GM18508 (cell line): Measurements from ENCODE around the gene XPO4.
"Not testable (repeated sequence)": the region's sequence is repeated elsewhere in the genome, so short reads cannot be mapped to it uniquely, and the experiment has no call there.

Experiments used
- ATAC-seq: cut with Tn5 transposase; IDR thresholded peaks from one replicate; pipeline ENCODE4 v1.9.1; 2021; ENCODE audit warnings: moderate number of reproducible peaks; ENCODE audit not compliant: insufficient read depth, unreplicated experiment

Gene XPO4

GRCh38 chr13:20891768-20892167 is 10.8 kb downstream of the XPO4 start:
- ATAC-seq: no peak

- ATAC-seq: no peak
Observed at GRCh38 chr13:20891034-20891433, 11.5 kb downstream of the XPO4 start.

- ATAC-seq: not testable (repeated sequence)
Observed at GRCh38 chr13:20890540-20890939, 12.0 kb downstream of the XPO4 start.

- no peak for ATAC-seq
Observed at GRCh38 chr13:20882206-20882605, 20.3 kb downstream of the XPO4 start.

- no peak for ATAC-seq
Observed at GRCh38 chr13:20877902-20878301, 24.6 kb downstream of the XPO4 start.

GRCh38 chr13:20876802-20877201 is 25.7 kb downstream of the XPO4 start:
- not testable (repeated sequence) for ATAC-seq

- ATAC-seq: not testable (repeated sequence)
Observed at GRCh38 chr13:20874439-20874838, 28.1 kb downstream of the XPO4 start.

GRCh38 chr13:20873348-20873747 is 29.2 kb downstream of the XPO4 start:
- ATAC-seq: no peak

- no peak for ATAC-seq
Observed at GRCh38 chr13:20870829-20871228, 31.7 kb downstream of the XPO4 start.

- ATAC-seq: no peak
Observed at GRCh38 chr13:20869540-20869939, 33.0 kb downstream of the XPO4 start.

GRCh38 chr13:20867408-20867807 is 35.1 kb downstream of the XPO4 start:
- no peak for ATAC-seq

GRCh38 chr13:20861666-20862065 is 40.9 kb downstream of the XPO4 start:
- not testable (repeated sequence) for ATAC-seq

- no peak for ATAC-seq
Observed at GRCh38 chr13:20860844-20861243, 41.7 kb downstream of the XPO4 start.

- no peak for ATAC-seq
Observed at GRCh38 chr13:20856650-20857049, 45.9 kb downstream of the XPO4 start.

- no peak for ATAC-seq
Observed at GRCh38 chr13:20851844-20852402, 50.6 kb downstream of the XPO4 start.

- ATAC-seq: no peak
Observed at GRCh38 chr13:20848944-20849343, 53.6 kb downstream of the XPO4 start.

GRCh38 chr13:20848203-20848602 is 54.3 kb downstream of the XPO4 start:
- ATAC-seq: no peak

- no peak for ATAC-seq
Observed at GRCh38 chr13:20847296-20847695, 55.2 kb downstream of the XPO4 start.

GRCh38 chr13:20843166-20843565 is 59.4 kb downstream of the XPO4 start:
- no peak for ATAC-seq

- ATAC-seq: no peak
Observed at GRCh38 chr13:20840568-20840967, 62.0 kb downstream of the XPO4 start.

GRCh38 chr13:20833900-20834679 is 68.5 kb downstream of the XPO4 start:
- ATAC-seq: no peak

GRCh38 chr13:20832861-20833260 is 69.7 kb downstream of the XPO4 start:
- ATAC-seq: no peak
